Karpas-422 (cell line): ENCODE measurements around the gene MCC. TPM values are rescaled to one million over a fixed set of nuclear protein-coding genes. Genes with fewer than 3 reads are reported as not detected.

Source experiments
- DNase-seq: peaks from one replicate; pipeline ENCODE4 v3.0.0-alpha.2; 2015
- H2AFZ ChIP-seq: fragments of 200-600 bp; sonication (generic); 2 replicates; pipeline ENCODE4 v1.6.1; 2014; ENCODE audit warnings: antibody characterized with exemption, low read length, mixed read lengths
- H3K27ac ChIP-seq: fragments of 200-600 bp; sonication (generic); 2 replicates; pipeline ENCODE4 v1.5.1; 2014; ENCODE audit warnings: mild to moderate bottlenecking, low read length, moderate library complexity
- H3K27me3 ChIP-seq: fragments of 200-600 bp; sonication (generic); 2 replicates; pipeline ENCODE4 v1.6.1; 2014; ENCODE audit warnings: low read length, mixed read lengths
- H3K36me3 ChIP-seq: fragments of 200-600 bp; sonication (generic); 2 replicates; pipeline ENCODE4 v1.6.1; 2014; ENCODE audit warnings: low read length, mixed read lengths; ENCODE audit not compliant: insufficient read depth
- H3K4me1 ChIP-seq: fragments of 200-600 bp; sonication (generic); 2 replicates; pipeline ENCODE4 v1.6.1; 2014; ENCODE audit warnings: mild to moderate bottlenecking, low read length, mixed read lengths
- H3K4me2 ChIP-seq: fragments of 200-600 bp; sonication (generic); 2 replicates; pipeline ENCODE4 v1.6.1; 2014; ENCODE audit warnings: low read length, low read depth, mild to moderate bottlenecking; ENCODE audit not compliant: poor library complexity, severe bottlenecking
- H3K4me3 ChIP-seq: fragments of 200-600 bp; sonication (generic); 2 replicates; pipeline ENCODE4 v1.5.1; 2014; ENCODE audit warnings: mild to moderate bottlenecking, antibody characterized with exemption, low read length, mixed read lengths
- H3K79me2 ChIP-seq: fragments of 200-600 bp; sonication (generic); 2 replicates; pipeline ENCODE4 v1.6.1; 2014; ENCODE audit warnings: mild to moderate bottlenecking, low read length, mixed read lengths
- H3K9ac ChIP-seq: fragments of 200-600 bp; sonication (generic); 2 replicates; pipeline ENCODE4 v1.6.0; 2014; ENCODE audit warnings: low read length
- H3K9me2 ChIP-seq: fragments of 200-600 bp; sonication (generic), shearing (Covaris generic); replicated peaks from 2 replicates; pipeline ENCODE4 v1.6.0; 2014; ENCODE audit warnings: mild to moderate bottlenecking, low read length, moderate library complexity; ENCODE audit not compliant: insufficient read depth
- H3K9me3 ChIP-seq: fragments of 300-700, 200-600 bp; sonication (generic); 2 replicates; pipeline ENCODE4 v1.6.1; 2014; ENCODE audit warnings: low read length, mixed read lengths
- H4K20me1 ChIP-seq: fragments of 200-600 bp; sonication (generic); 2 replicates; pipeline ENCODE4 v1.6.1; 2014; ENCODE audit warnings: mild to moderate bottlenecking, antibody characterized with exemption, low read length, low read depth; ENCODE audit not compliant: insufficient read depth
- total RNA-seq: library from RNA; depleted of rRNA; stranded (reverse); fragments of >200 nt; shearing (Covaris generic); gene quantifications from 2 replicates; pipeline ENCODE4 v1.2.3, GENCODE V29; 2014; ENCODE audit warnings: low replicate concordance

The MCC gene
- total RNA-seq, 1 experiment from 2014 or later, result 5.5 TPM

- Histone ChIP-seq H3K4me1 (peaks cover 6% of the 10 kb centered on the region; the same call in 1 of the 2 replicates), H3K9ac (no peak overlapping the region), H3K9me3 (no peaks in the 10 kb centered on the region), H3K36me3 (no peaks in the 10 kb centered on the region), H3K27ac (no peak overlapping the region), H3K79me2 (no peaks in the 10 kb centered on the region), H3K4me3 (no peak overlapping the region), H3K27me3 (no peaks in the 10 kb centered on the region), H4K20me1 (no peaks in the 10 kb centered on the region), H3K9me2 (no peaks in the 10 kb centered on the region), H3K4me2 (no peak overlapping the region), H2AFZ (no peak overlapping the region)
- no peak for DNase-seq
Observed at GRCh38 chr5:113060408-113061025, 427.7 kb downstream of the MCC start.

DNA sequence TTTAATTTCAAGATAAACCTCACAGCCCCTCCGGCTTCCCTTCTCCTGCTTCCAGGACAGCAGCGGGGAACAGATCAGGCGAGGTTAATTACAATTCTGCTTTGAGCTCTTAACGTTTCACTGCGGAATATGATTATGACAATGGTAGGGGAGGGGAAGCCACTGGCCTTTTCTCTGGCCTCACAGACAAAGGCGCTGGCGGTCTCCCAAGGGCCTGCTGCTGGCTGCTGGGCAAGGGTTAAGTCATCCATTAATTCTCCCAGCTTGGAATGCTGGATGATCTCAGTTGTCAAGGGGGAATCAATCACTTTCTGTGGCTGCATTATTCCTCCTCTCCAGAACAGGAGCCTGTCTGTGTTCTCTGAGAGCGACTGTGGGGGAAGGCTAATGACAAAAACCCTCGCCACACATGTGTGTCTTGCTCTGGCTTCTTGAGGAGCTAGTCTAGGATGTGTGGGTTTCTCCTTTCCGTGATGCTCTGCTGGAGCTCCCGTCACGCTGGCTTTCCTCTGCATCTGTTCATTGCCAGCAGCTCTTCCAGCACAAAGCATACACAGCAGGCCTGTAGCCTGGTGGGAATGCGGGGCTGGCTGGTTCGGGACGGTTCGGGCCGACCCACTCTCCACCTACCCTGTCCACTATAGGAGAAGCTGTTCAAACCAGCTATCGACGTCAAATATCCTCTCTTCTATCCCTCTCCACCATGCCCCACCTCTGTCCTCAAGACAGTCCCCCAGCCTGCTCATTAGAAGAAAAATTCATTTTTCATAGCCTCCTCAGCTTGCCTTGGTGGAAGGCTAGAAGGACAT, 428.8 kb downstream of the MCC start:
- Histone ChIP-seq H3K9ac (no peak overlapping the region), H3K79me2 (no peaks in the 10 kb centered on the region), H3K4me2 (no peak overlapping the region), H3K4me1 (peaks cover 6% of the 10 kb centered on the region; the same call in 1 of the 2 replicates), H3K27me3 (no peaks in the 10 kb centered on the region), H2AFZ (no peak overlapping the region), H3K27ac (no peak overlapping the region), H3K9me3 (no peaks in the 10 kb centered on the region), H4K20me1 (no peaks in the 10 kb centered on the region), H3K4me3 (no peak overlapping the region), H3K36me3 (no peaks in the 10 kb centered on the region), H3K9me2 (no peaks in the 10 kb centered on the region)
- DNase-seq, result no peak

GRCh38 chr5:113058706-113059226, 429.5 kb downstream of the MCC start:
- Histone ChIP-seq H3K4me3 (no peak overlapping the region), H3K9ac (no peak overlapping the region), H3K9me2 (no peaks in the 10 kb centered on the region), H2AFZ (no peak overlapping the region), H3K27me3 (no peaks in the 10 kb centered on the region), H3K27ac (no peak overlapping the region), H3K36me3 (no peaks in the 10 kb centered on the region), H3K4me2 (no peak overlapping the region), H3K4me1 (peaks cover 6% of the 10 kb centered on the region; the same call in 1 of the 2 replicates), H3K9me3 (no peaks in the 10 kb centered on the region), H4K20me1 (no peaks in the 10 kb centered on the region), H3K79me2 (no peaks in the 10 kb centered on the region)
- DNase-seq, result no peak

DNA sequence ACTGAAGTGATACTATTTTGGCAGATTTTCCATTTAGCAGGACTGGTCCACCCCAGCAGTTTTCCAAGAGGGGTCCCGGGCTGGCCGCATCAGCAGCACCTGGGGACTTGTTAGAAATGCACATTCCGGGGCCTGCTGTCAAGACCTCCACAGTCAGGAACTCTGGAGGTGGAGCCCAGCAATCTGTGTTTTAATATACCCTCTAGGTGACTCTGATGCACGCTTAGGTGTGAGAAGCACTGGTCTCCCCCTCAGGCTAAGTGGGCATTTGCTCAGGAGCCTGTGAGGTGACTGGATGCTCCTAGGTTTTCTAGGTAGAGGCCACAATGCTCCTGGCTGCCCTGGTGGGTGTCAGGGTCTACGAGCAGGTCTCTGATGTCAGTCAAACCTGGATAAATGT, 430.0 kb downstream of the MCC start:
- Histone ChIP-seq H3K9me2 (no peaks in the 10 kb centered on the region), H3K79me2 (no peaks in the 10 kb centered on the region), H3K27me3 (no peaks in the 10 kb centered on the region), H3K9me3 (no peaks in the 10 kb centered on the region), H3K4me3 (no peak overlapping the region), H4K20me1 (no peaks in the 10 kb centered on the region), H3K4me2 (no peak overlapping the region), H3K4me1 (peaks cover 6% of the 10 kb centered on the region; the same call in 1 of the 2 replicates), H3K9ac (no peak overlapping the region), H2AFZ (no peak overlapping the region), H3K27ac (no peak overlapping the region), H3K36me3 (no peaks in the 10 kb centered on the region)
- no peak for DNase-seq

- Histone ChIP-seq H3K79me2 (no peaks in the 10 kb centered on the region), H3K4me1 (peaks cover 6% of the 10 kb centered on the region; the same call in 1 of the 2 replicates), H2AFZ (no peak overlapping the region), H4K20me1 (no peaks in the 10 kb centered on the region), H3K9me2 (no peaks in the 10 kb centered on the region), H3K36me3 (no peaks in the 10 kb centered on the region), H3K9me3 (no peaks in the 10 kb centered on the region), H3K4me2 (no peak overlapping the region), H3K27me3 (no peaks in the 10 kb centered on the region), H3K4me3 (no peak overlapping the region), H3K9ac (no peak overlapping the region), H3K27ac (no peak overlapping the region)
- DNase-seq, result no peak
Observed at GRCh38 chr5:113057557-113057984, 430.7 kb downstream of the MCC start.

DNA sequence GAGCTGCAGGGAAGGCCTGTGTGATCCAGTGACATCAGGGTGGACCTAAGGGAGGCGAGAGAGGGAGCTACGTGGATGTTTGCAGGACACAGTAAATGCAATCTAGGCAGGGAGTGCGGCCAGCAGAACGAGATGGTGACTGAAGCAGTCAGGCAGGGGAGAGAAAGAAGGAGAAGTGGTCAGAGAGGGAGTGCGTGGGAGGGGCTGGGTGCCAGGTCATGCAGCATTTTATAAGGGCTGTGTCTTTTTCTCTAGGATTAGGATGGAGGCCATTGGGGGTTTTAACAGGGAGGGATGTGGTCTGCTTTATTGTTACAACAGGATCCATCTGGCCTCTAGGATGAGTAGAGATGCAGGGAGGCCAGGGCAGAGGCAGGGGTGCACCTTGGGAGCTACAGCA, 431.3 kb downstream of the MCC start:
- Histone ChIP-seq H3K27ac (no peak overlapping the region), H3K9ac (no peak overlapping the region), H3K79me2 (no peaks in the 10 kb centered on the region), H3K9me2 (no peaks in the 10 kb centered on the region), H3K27me3 (no peaks in the 10 kb centered on the region), H2AFZ (no peak overlapping the region), H4K20me1 (no peaks in the 10 kb centered on the region), H3K4me2 (no peak overlapping the region), H3K9me3 (no peaks in the 10 kb centered on the region), H3K4me1 (peaks cover 1% of the 10 kb centered on the region; the same call in 1 of the 2 replicates), H3K36me3 (no peaks in the 10 kb centered on the region), H3K4me3 (no peak overlapping the region)
- DNase-seq, result no peak

- no peak overlapping the region for H3K27ac ChIP-seq
- no peaks in the 10 kb centered on the region for H3K9me2 ChIP-seq
- no peak for DNase-seq
- H3K4me1 ChIP-seq, result no peaks in the 10 kb centered on the region
- no peaks in the 10 kb centered on the region for H3K36me3 ChIP-seq
- H3K9ac ChIP-seq, result no peak overlapping the region
- no peak overlapping the region for H3K4me3 ChIP-seq
- H4K20me1 ChIP-seq, result no peaks in the 10 kb centered on the region
- no peaks in the 10 kb centered on the region for H3K79me2 ChIP-seq
- H3K27me3 ChIP-seq, result no peaks in the 10 kb centered on the region
- H3K9me3 ChIP-seq, result no peaks in the 10 kb centered on the region
- H2AFZ ChIP-seq, result no peak overlapping the region
- no peak overlapping the region for H3K4me2 ChIP-seq
Observed at GRCh38 chr5:113054899-113055298, 433.4 kb downstream of the MCC start.

- no peaks in the 10 kb centered on the region for H3K9me2 ChIP-seq
- H3K79me2 ChIP-seq, result no peaks in the 10 kb centered on the region
- H4K20me1 ChIP-seq, result no peaks in the 10 kb centered on the region
- H3K27ac ChIP-seq, result no peak overlapping the region
- H2AFZ ChIP-seq, result no peak overlapping the region
- no peaks in the 10 kb centered on the region for H3K27me3 ChIP-seq
- H3K4me1 ChIP-seq, result peaks cover 4% of the 10 kb centered on the region
- DNase-seq, result no peak
- no peaks in the 10 kb centered on the region for H3K36me3 ChIP-seq
- no peak overlapping the region for H3K4me3 ChIP-seq
- H3K4me2 ChIP-seq, result no peak overlapping the region
- H3K9ac ChIP-seq, result no peak overlapping the region
- H3K9me3 ChIP-seq, result no peaks in the 10 kb centered on the region
Observed at GRCh38 chr5:113053511-113053995, 434.7 kb downstream of the MCC start.
